Activated naive CD8-positive, alpha-beta T cell treated with anti-CD3 and anti-CD28 coated beads, Interleukin-2, amount 50 U/mL, for 24 hours (primary cell): ENCODE data around the gene ZC3H12C.

Experiments used
- ATAC-seq: fragments of 150-1000 bp; cut with Tn5 transposase; one replicate; pipeline ENCODE4 v1.10.0; 2021
- DNase-seq: peaks from one replicate; pipeline ENCODE4 v3.0.0; 2021
- H3K27ac Mint-ChIP-seq: one replicate; pipeline ENCODE4 v1.8.0; 2021; ENCODE audit warnings: mild to moderate bottlenecking, mixed read lengths
- H3K27me3 Mint-ChIP-seq: one replicate; pipeline ENCODE4 v1.8.0; 2021; ENCODE audit warnings: mixed read lengths
- H3K36me3 Mint-ChIP-seq: one replicate; pipeline ENCODE4 v1.8.0; 2021; ENCODE audit warnings: low read depth, mixed read lengths
- H3K4me1 Mint-ChIP-seq: one replicate; pipeline ENCODE4 v1.8.0; 2021; ENCODE audit warnings: mixed read lengths
- H3K4me3 Mint-ChIP-seq: one replicate; pipeline ENCODE4 v1.8.0; 2021; ENCODE audit warnings: mild to moderate bottlenecking, moderate library complexity, mixed read lengths
- H3K9me3 Mint-ChIP-seq: one replicate; pipeline ENCODE4 v1.8.0; 2021; ENCODE audit warnings: mixed read lengths

Gene ZC3H12C

DNA sequence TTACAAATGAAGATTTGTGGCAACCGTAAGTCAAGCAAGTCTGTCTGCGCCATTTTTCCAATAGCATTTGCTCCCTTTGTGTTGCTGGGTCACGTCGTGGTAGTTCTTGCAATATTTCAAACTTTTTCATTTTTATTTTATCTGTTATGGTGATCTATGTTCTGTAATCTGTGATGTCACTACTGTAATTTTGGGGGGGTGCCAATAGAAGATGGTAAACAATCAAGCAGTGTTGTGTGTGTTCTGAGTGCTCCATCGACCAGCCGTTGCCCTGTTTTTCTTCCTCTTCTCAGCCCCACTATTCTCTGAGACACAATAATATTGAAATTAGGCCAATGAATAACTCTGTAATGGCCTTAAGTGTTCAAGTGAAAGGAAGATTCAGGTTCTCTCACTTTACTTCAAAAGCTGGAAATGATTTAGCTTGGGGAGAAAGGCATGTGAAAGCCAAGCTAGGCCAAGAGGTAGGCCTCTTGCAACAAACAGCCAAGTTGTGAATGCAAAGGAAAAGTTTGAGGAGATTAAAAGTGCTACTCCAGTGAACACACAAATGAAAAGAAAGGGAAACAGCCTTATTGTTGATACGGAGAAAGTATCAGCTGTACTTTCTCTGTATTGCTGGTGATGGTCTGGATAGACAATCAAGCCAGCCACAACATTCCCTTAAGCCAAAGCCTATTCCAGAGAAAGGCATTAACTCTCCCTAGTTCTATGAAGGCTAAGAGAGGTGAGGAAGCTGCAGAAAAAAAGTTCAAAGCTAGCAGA, 7.5 kb downstream of the ZC3H12C start:
- H3K36me3 Mint-ChIP-seq: no peaks in the 10 kb centered on the region
- no peak overlapping the region for H3K27ac Mint-ChIP-seq
- no peaks in the 10 kb centered on the region for H3K9me3 Mint-ChIP-seq
- no peak for ATAC-seq
- H3K27me3 Mint-ChIP-seq: peaks cover 17% of the 10 kb centered on the region
- H3K4me3 Mint-ChIP-seq: no peak overlapping the region
- DNase-seq: no peak
- H3K4me1 Mint-ChIP-seq: no peaks in the 10 kb centered on the region

DNA sequence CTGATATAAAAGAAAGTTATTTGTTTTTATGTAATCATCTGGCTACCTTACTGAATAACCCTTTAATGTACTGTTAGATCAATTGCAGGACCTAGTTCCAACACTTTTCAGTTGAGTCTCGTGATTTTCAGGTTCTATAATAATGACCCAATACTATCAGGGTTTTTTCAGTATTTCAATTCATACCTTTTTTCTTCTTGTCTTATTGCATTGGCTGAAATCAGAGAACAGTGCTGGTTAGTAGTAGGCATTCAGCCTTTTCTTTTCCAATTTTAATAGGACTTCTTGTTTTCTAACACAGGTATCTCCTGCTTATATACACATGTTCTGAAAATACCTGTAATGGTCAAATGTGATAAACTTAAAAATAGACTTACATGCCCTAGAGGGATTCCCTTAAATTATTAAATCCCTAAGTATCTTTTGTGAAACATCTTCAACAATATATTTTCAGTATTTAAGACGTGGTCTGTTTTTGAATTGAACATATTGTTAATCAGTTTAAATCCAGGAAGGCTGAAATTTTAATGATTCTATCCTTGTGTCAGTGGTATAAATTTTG, 13.6 kb downstream of the ZC3H12C start:
- ATAC-seq: no peak
- H3K36me3 Mint-ChIP-seq: no peaks in the 10 kb centered on the region
- no peak overlapping the region for H3K4me3 Mint-ChIP-seq
- no peaks in the 10 kb centered on the region for H3K4me1 Mint-ChIP-seq
- DNase-seq: no peak
- no peak overlapping the region for H3K27ac Mint-ChIP-seq
- H3K27me3 Mint-ChIP-seq: peaks cover 3% of the 10 kb centered on the region
- peaks cover 9% of the 10 kb centered on the region for H3K9me3 Mint-ChIP-seq

DNA sequence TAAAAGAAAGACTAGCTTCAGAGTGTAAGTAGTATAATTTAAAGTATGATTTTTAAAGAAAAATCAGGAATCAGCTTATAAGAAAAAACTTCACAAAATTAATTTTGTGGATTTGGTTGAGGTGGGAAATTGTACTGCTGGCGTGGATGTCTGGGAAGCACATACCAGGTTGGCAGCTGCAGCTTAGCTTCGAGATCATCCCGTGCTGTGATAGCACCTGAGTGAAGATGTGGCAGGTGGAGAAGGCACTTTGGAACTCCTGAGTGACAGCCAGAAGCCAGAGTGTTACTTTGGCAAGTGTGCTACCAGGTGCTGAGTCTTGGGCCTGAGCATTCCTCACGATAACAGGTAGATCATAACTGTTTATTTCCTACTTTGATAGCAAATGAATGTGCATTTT, 17.7 kb downstream of the ZC3H12C start:
- Mint-ChIP-seq H3K4me1 (no peaks in the 10 kb centered on the region), H3K27ac (no peak overlapping the region), H3K36me3 (no peaks in the 10 kb centered on the region), H3K4me3 (no peak overlapping the region), H3K9me3 (peaks cover 9% of the 10 kb centered on the region), H3K27me3 (peaks cover 5% of the 10 kb centered on the region)
- ATAC-seq (no peak), DNase-seq (no peak)

DNA sequence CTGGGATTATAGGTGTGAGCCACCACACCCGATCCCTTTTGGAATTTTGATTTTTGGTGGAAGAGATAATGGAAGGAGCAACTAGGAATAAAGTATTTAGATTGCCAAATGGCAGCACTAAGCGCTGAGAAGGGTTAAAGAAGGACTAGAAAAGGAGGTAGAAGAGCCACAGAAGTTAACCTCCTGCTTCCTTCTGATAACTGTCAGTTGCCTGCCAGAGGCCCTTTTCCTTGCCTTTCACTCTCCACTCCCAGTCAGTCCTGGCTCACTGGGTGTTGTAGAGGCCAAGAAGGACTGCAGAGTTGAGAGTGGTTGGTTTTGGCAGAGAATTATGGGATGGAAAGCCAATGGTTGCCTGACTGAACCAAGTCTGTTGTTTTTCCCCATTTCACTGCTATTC, 19.3 kb downstream of the ZC3H12C start:
- no peak for DNase-seq
- no peak for ATAC-seq
- H3K9me3 Mint-ChIP-seq: no peaks in the 10 kb centered on the region
- H3K4me1 Mint-ChIP-seq: no peaks in the 10 kb centered on the region
- no peak overlapping the region for H3K4me3 Mint-ChIP-seq
- peaks cover 2% of the 10 kb centered on the region for H3K36me3 Mint-ChIP-seq
- H3K27ac Mint-ChIP-seq: no peak overlapping the region
- peaks cover 5% of the 10 kb centered on the region for H3K27me3 Mint-ChIP-seq

GRCh38 chr11:110113505-110113904, 20.3 kb downstream of the ZC3H12C start:
- Mint-ChIP-seq H3K27me3 (peaks cover 5% of the 10 kb centered on the region), H3K9me3 (no peaks in the 10 kb centered on the region), H3K36me3 (peaks cover 2% of the 10 kb centered on the region), H3K4me3 (no peak overlapping the region), H3K27ac (no peak overlapping the region), H3K4me1 (no peaks in the 10 kb centered on the region)
- ATAC-seq (no peak), DNase-seq (no peak)

DNA sequence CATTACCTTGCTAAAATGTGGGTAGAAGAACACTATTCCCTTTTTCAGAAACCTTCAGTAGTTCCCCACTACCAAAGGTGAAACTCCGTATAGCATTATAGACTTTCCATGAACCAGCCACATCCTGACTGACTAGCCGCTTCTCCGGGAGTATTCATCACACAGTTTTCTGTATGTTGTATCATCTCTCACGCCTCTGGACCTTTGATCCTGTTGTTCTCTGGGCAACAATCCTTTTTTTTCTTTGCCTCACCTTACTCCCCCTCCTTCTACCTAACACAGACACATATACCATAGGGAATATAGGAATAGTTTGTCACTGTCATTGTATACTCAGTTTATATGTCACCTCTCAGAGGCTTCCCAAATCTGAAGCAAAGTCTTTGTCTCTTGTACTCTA, 20.8 kb downstream of the ZC3H12C start:
- no peaks in the 10 kb centered on the region for H3K4me1 Mint-ChIP-seq
- H3K27me3 Mint-ChIP-seq: peaks cover 5% of the 10 kb centered on the region
- H3K9me3 Mint-ChIP-seq: no peaks in the 10 kb centered on the region
- H3K36me3 Mint-ChIP-seq: peaks cover 2% of the 10 kb centered on the region
- H3K27ac Mint-ChIP-seq: no peak overlapping the region
- H3K4me3 Mint-ChIP-seq: no peak overlapping the region
- DNase-seq (no peak), ATAC-seq (no peak)

DNA sequence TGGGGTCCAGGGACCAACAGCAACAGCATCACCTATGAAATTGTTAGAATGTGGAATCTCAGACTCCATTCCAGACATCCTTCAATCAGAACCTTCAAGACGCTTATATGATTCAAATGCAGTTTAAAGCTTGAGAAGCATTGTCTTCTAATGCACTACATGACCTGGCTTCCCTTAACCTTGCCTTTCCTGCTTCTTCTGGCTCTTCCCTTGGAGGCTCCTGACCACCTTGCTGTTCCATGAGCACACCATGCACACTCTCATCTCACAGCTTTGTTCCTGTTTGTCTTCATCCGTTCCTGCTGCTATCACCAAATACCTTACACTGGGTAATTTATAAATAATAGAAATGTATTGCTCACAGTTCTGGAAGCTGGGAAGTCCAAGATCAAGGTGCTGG, 26.1 kb downstream of the ZC3H12C start:
- no peak overlapping the region for H3K4me3 Mint-ChIP-seq
- H3K27ac Mint-ChIP-seq: no peak overlapping the region
- H3K27me3 Mint-ChIP-seq: peaks cover 2% of the 10 kb centered on the region
- no peak for ATAC-seq
- H3K9me3 Mint-ChIP-seq: no peaks in the 10 kb centered on the region
- peaks cover 2% of the 10 kb centered on the region for H3K36me3 Mint-ChIP-seq
- H3K4me1 Mint-ChIP-seq: no peaks in the 10 kb centered on the region
- DNase-seq: no peak

DNA sequence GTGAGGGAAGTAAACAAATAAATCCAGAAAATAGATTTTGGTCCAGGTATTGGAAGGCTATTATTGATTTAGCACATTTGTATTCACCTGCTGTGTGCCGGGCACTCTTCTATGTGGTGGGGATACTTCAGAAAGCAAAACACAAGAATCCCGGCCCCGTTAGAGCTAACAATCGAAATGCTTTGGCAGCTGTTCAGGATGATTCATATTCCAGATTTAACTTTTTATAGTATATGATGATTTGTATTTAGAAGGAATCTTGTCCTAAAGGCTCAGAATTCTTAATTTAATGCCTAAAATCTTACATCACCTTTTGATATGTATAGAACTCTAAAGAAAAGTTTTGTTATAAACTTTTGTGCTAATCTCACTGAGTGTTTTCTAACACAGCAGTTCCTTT, 28.0 kb downstream of the ZC3H12C start:
- Mint-ChIP-seq H3K9me3 (no peaks in the 10 kb centered on the region), H3K4me1 (no peaks in the 10 kb centered on the region), H3K36me3 (no peaks in the 10 kb centered on the region), H3K27me3 (no peaks in the 10 kb centered on the region), H3K4me3 (no peak overlapping the region), H3K27ac (no peak overlapping the region)
- DNase-seq (no peak), ATAC-seq (no peak)

GRCh38 chr11:110123003-110123402, 29.8 kb downstream of the ZC3H12C start:
- Mint-ChIP-seq H3K36me3 (no peaks in the 10 kb centered on the region), H3K4me1 (no peaks in the 10 kb centered on the region), H3K27ac (no peak overlapping the region), H3K4me3 (no peak overlapping the region), H3K27me3 (no peaks in the 10 kb centered on the region), H3K9me3 (no peaks in the 10 kb centered on the region)
- ATAC-seq (no peak), DNase-seq (no peak)

- no peak for ATAC-seq
- Mint-ChIP-seq H3K9me3 (no peaks in the 10 kb centered on the region), H3K27ac (no peak overlapping the region), H3K4me1 (no peaks in the 10 kb centered on the region), H3K4me3 (no peak overlapping the region), H3K36me3 (no peaks in the 10 kb centered on the region), H3K27me3 (no peaks in the 10 kb centered on the region)
- DNase-seq: no peak
Observed at GRCh38 chr11:110124605-110125004, 31.4 kb downstream of the ZC3H12C start.

- Mint-ChIP-seq H3K4me1 (no peaks in the 10 kb centered on the region), H3K27ac (no peak overlapping the region), H3K4me3 (no peak overlapping the region), H3K27me3 (no peaks in the 10 kb centered on the region), H3K36me3 (no peaks in the 10 kb centered on the region), H3K9me3 (no peaks in the 10 kb centered on the region)
- no peak for DNase-seq
- no peak for ATAC-seq
Observed at GRCh38 chr11:110125632-110126031, 32.4 kb downstream of the ZC3H12C start.

- Mint-ChIP-seq H3K9me3 (no peaks in the 10 kb centered on the region), H3K36me3 (no peaks in the 10 kb centered on the region), H3K27ac (no peak overlapping the region), H3K4me3 (no peak overlapping the region), H3K4me1 (no peaks in the 10 kb centered on the region), H3K27me3 (peaks cover 3% of the 10 kb centered on the region)
- no peak for DNase-seq
- ATAC-seq: no peak
Observed at GRCh38 chr11:110126936-110127335, 33.7 kb downstream of the ZC3H12C start.

DNA sequence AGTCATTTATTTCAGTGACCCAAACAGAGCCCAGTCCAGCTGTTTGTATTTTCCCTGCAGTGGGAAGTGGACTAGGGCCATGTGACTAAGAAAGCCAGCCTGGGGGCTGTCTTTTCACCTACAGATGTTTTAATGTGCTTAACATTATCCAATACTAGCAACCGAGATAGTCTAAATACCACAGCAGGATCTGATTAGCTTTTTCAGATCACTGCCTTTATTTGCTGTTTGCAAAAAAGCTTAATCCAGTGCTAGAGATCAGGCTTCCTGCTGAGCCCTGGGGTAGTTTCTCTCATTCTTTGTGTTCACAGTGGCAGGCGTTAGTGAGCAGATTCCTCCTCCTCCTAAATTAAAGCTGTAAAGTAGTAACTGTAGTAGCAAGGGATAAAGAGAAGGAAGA, 35.0 kb downstream of the ZC3H12C start:
- Mint-ChIP-seq H3K27ac (no peak overlapping the region), H3K36me3 (no peaks in the 10 kb centered on the region), H3K4me1 (no peaks in the 10 kb centered on the region), H3K27me3 (peaks cover 3% of the 10 kb centered on the region), H3K4me3 (no peak overlapping the region), H3K9me3 (no peaks in the 10 kb centered on the region)
- DNase-seq (no peak), ATAC-seq (no peak)

DNA sequence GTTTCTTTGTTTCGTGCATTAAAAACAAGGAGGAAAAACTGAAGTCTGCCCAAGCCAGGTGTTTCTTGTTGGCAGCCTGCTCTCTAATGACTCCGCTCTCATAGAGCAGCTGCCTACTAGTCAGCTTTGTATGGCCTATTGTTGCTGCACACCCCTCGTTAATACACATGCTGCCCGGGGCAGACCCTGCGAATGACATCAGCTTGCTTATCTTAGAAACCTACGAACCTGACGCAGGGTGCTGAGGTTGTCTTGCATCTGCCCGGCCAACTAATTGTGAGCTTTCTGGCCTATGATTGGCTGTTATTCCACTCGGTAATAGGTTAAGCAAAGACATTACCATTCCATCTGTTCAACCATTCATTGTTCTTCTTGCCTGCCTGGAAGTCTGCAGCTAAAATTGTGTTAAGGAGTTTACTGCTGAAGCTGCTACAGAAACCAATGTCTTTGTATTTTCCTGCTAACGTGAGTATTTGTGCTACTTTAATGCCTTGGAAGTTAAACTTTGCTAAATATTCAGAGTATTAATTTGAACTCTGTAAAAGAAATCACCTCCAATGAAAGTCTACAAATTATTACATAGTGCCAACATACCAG, 37.5 kb downstream of the ZC3H12C start:
- Mint-ChIP-seq H3K27me3 (peaks cover 3% of the 10 kb centered on the region), H3K36me3 (no peaks in the 10 kb centered on the region), H3K27ac (no peak overlapping the region), H3K9me3 (no peaks in the 10 kb centered on the region), H3K4me3 (no peak overlapping the region), H3K4me1 (no peaks in the 10 kb centered on the region)
- DNase-seq (no peak), ATAC-seq (no peak)

- no peak for DNase-seq
Observed at GRCh38 chr11:110131386-110132123, 38.4 kb downstream of the ZC3H12C start.

More at GRCh38 chr11:110131386-110132123, 38.4 kb downstream of the ZC3H12C start:
- Mint-ChIP-seq H3K36me3 (no peaks in the 10 kb centered on the region), H3K4me1 (no peaks in the 10 kb centered on the region), H3K27me3 (peaks cover 3% of the 10 kb centered on the region), H3K9me3 (no peaks in the 10 kb centered on the region), H3K27ac (no peak overlapping the region), H3K4me3 (no peak overlapping the region)
- ATAC-seq: no peak
